Lower lobe of right lung (tissue), 2 donors: ENCODE data around the gene NDRG3. TPM values are rescaled to one million over a fixed set of nuclear protein-coding genes. Genes with fewer than 3 reads are reported as not detected.

Experiments used
- ATAC-seq, 2 donors: fragments of 200-7000 bp; cut with Tn5 transposase; one replicate each; pipeline ENCODE4 v1.9.1; 2020 to 2022; ENCODE audit warnings: mild to moderate bottlenecking in 2 of 2, moderate library complexity in 2 of 2
- DNase-seq: peaks from one replicate; pipeline ENCODE4 v3.0.0-alpha.2; 2020
- H3K27ac ChIP-seq: fragments of 200-600 bp; one replicate; pipeline ENCODE4 v1.8.0; 2022
- H3K27me3 ChIP-seq: fragments of 200-600 bp; one replicate; pipeline ENCODE4 v1.8.0; 2022; ENCODE audit warnings: low read depth
- H3K36me3 ChIP-seq: fragments of 200-600 bp; one replicate; pipeline ENCODE4 v1.8.0; 2022; ENCODE audit warnings: mild to moderate bottlenecking
- H3K4me1 ChIP-seq: fragments of 200-600 bp; one replicate; pipeline ENCODE4 v1.8.0; 2022
- H3K4me3 ChIP-seq: fragments of 200-600 bp; one replicate; pipeline ENCODE4 v1.8.0; 2022; ENCODE audit warnings: mild to moderate bottlenecking
- H3K9me3 ChIP-seq: fragments of 200-600 bp; one replicate; pipeline ENCODE4 v1.8.0; 2022
- intact Hi-C: fragments of 100-400 bp; cut with DNase I; formaldehyde crosslinking; loops from one replicate; pipeline ENCODE4 v1.11.0; 2022
- total RNA-seq: library from RNA; stranded (reverse); fragmentation: NEBNext Ultra II Directional; extraction: Animal tissue kit (Norgen Biotek cat#: 25700); gene quantifications from one replicate; pipeline ENCODE4 v1.2.1, GENCODE V29; 2021
- TF ChIP-seq, protein P1 (sequence below): fragments of 200-600 bp; IDR thresholded peaks from one replicate; pipeline ENCODE4 v1.8.0; 2022; ENCODE audit warnings: antibody characterized with exemption, mild to moderate bottlenecking
- donor health status: DM: no; HTN: yes; CAD: no; lungs with severe emphysema.

NDRG3 gene
- total RNA-seq, 1 donor from 2014 or later = 30.4 TPM

DNA sequence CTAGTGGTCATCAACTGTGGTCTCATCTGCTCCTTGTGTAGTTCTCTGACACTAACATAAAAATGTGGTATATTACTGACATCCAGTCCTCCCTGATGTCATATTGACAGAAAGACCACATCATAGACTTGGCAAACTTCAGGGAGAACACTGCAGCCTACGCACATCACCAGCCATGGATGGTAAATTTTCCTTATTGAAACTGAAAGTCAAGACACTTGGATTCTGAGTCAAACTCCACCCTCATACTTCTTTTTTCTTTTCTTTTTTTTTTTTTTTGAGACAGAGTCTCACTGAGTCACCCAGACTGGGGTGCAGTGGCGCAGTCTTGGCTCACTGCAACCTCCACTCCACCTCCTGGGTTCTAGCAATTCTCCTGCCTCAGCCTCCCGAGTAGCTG is 25.4 kb downstream of the NDRG3 start:
- Histone ChIP-seq H3K36me3 (peaks cover 23% of the 10 kb centered on the region), H3K4me1 (no peaks in the 10 kb centered on the region), H3K9me3 (no peaks in the 10 kb centered on the region), H3K4me3 (no peak overlapping the region), H3K27me3 (no peaks in the 10 kb centered on the region), H3K27ac (no peak overlapping the region)
- ATAC-seq (no peak), DNase-seq (no peak)
- TF ChIP-seq, protein P1, sequence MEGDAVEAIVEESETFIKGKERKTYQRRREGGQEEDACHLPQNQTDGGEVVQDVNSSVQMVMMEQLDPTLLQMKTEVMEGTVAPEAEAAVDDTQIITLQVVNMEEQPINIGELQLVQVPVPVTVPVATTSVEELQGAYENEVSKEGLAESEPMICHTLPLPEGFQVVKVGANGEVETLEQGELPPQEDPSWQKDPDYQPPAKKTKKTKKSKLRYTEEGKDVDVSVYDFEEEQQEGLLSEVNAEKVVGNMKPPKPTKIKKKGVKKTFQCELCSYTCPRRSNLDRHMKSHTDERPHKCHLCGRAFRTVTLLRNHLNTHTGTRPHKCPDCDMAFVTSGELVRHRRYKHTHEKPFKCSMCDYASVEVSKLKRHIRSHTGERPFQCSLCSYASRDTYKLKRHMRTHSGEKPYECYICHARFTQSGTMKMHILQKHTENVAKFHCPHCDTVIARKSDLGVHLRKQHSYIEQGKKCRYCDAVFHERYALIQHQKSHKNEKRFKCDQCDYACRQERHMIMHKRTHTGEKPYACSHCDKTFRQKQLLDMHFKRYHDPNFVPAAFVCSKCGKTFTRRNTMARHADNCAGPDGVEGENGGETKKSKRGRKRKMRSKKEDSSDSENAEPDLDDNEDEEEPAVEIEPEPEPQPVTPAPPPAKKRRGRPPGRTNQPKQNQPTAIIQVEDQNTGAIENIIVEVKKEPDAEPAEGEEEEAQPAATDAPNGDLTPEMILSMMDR = no peak
- intact Hi-C loops = no loop called here

DNA sequence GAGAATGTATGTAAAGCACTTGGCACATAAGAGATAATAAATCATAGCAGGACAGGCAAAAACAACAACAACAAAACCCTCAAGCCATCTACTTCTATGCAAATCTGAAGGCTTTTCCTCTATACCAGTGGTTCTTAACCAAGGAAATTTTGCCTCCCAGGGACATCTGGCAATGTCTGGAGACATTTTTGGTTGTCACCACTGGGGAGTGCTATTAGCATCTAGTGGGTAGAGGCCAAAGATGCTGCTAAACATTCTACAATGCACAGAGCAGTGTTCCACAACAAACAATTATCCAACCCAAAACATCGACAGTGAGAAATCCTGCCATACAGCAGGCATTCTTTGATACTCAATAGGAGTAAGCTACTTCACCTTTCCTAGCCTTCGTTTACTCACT is 28.2 kb downstream of the NDRG3 start:
- Histone ChIP-seq H3K4me1 (no peaks in the 10 kb centered on the region), H3K27ac (no peak overlapping the region), H3K36me3 (peaks cover 23% of the 10 kb centered on the region), H3K9me3 (no peaks in the 10 kb centered on the region), H3K27me3 (no peaks in the 10 kb centered on the region), H3K4me3 (no peak overlapping the region)
- intact Hi-C loops = no loop called here
- TF ChIP-seq, protein P1 = peak; percentile 31
- no peak for DNase-seq
- no peak for ATAC-seq

DNA sequence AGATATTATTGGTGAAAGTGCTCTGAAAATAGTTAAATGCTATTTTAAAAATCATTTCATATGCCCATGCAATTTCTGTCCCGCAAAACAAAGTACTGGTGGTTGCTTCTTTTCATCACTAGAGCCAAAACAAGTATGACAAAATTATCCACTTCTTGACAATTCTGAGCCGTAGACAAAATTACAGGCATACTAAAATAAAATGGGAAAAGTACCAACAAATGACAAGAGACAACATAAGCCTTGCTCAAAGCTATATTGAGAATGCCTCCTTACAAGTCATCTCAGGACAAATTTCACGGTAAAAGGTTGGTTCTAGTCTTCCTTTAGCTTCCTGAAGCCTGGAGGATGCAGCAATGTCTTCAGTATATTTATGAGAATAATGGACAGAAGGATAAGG is 28.9 kb downstream of the NDRG3 start:
- TF ChIP-seq, protein P1 = no peak
- intact Hi-C loops = no loop called here
- no peaks in the 10 kb centered on the region for H3K4me1 ChIP-seq
- no peak overlapping the region for H3K27ac ChIP-seq
- H3K27me3 ChIP-seq = no peaks in the 10 kb centered on the region
- H3K9me3 ChIP-seq = no peaks in the 10 kb centered on the region
- no peak for ATAC-seq
- no peak for DNase-seq
- no peak overlapping the region for H3K4me3 ChIP-seq
- H3K36me3 ChIP-seq = peaks cover 23% of the 10 kb centered on the region

DNA sequence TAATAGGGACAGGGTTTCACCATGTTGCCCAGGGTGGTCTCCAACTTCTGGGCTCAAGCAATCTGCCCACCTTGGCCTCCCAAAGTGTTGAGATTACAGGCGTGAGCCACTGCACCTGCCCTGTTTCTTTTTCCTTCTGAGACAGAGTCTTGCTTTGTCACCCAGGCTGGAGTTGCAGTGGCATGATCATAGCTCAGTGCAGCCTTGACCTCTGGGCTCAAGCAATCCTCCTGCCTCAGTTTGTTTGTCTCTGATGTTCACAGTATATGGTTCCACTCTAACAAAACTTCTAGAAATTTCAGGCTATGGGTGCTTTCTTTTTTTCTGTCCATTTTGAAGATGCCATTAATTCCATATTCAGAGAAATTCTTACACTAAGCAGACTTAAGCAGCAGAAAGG is 33.1 kb downstream of the NDRG3 start:
- H3K27ac ChIP-seq = no peak overlapping the region
- no peaks in the 10 kb centered on the region for H3K4me1 ChIP-seq
- intact Hi-C loops = no loop called here
- H3K27me3 ChIP-seq = no peaks in the 10 kb centered on the region
- H3K4me3 ChIP-seq = no peak overlapping the region
- no peaks in the 10 kb centered on the region for H3K9me3 ChIP-seq
- ATAC-seq = no peak
- peaks cover 6% of the 10 kb centered on the region for H3K36me3 ChIP-seq
- TF ChIP-seq, protein P1 = no peak
- no peak for DNase-seq

DNA sequence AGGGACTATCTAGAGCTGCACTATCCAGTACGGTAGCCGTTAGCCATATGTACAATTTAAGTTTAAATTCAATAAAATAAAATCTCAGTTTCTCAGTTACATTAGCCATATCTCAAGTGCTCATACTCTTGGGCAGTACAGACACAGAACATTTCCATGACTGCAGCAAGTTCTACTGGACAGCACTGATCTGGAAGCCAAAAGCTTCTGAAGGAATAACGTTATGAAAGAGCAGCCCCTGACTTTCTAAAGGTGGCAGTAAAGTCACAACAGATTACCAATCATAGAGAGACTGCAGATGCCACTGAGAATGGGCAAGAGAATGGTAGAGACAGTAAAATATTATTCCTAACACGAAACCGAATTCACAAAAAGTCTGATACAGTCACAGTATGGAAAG is 36.8 kb downstream of the NDRG3 start:
- Histone ChIP-seq H3K9me3 (no peaks in the 10 kb centered on the region), H3K36me3 (peaks cover 11% of the 10 kb centered on the region), H3K4me3 (no peak overlapping the region), H3K27ac (no peak overlapping the region), H3K27me3 (no peaks in the 10 kb centered on the region), H3K4me1 (no peaks in the 10 kb centered on the region)
- TF ChIP-seq, protein P1 = no peak
- intact Hi-C loops = no loop called here
- DNase-seq (no peak), ATAC-seq (no peak)

DNA sequence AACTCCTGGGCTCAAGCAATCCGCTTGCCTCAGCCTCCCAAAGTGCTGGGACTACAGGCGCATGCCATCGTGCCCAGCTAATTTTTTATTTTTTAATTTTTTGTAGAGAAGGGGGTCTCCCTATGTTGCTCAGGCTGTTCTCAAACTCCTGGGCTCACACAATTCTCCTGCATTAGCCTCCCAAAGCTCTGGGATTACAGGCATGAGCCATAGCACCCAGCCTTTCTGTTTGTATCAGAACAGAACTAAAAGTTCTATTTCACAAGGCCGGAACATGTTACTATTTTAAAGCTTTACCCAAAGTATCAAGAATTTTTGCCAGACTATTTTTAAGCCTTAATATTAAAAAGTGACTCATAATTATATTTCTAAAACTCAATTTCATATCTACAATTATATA is 42.4 kb downstream of the NDRG3 start:
- intact Hi-C loops = no loop called here
- TF ChIP-seq, protein P1 = no peak
- H3K4me1 ChIP-seq = no peaks in the 10 kb centered on the region
- no peaks in the 10 kb centered on the region for H3K9me3 ChIP-seq
- peaks cover 11% of the 10 kb centered on the region for H3K36me3 ChIP-seq
- no peak overlapping the region for H3K4me3 ChIP-seq
- H3K27me3 ChIP-seq = no peaks in the 10 kb centered on the region
- H3K27ac ChIP-seq = no peak overlapping the region
- ATAC-seq (no peak), DNase-seq (no peak)
